Activated naive CD4-positive, alpha-beta T cell treated with anti-CD3 and anti-CD28 coated beads for 36 hours (primary cell): Measurements from ENCODE around the gene CDC14A. TPM values are rescaled to one million over a fixed set of nuclear protein-coding genes. Genes with fewer than 3 reads are reported as not detected.

ENCODE experiments used
- CTCF ChIA-PET: fragments of 350-600 bp; sonication (Branson Sonifier 250); formaldehyde crosslinking; loops from one replicate; lab custom pipeline; 2021; ENCODE audit warnings: antibody characterized with exemption; lab: Charles Lee
- DNase-seq: peaks from one replicate; pipeline ENCODE4 v3.0.0-alpha.2; 2020
- H3K27ac Mint-ChIP-seq: one replicate; pipeline ENCODE4 v1.8.0; 2021; ENCODE audit warnings: mild to moderate bottlenecking, mixed read lengths
- H3K27me3 Mint-ChIP-seq: one replicate; pipeline ENCODE4 v1.8.0; 2021; ENCODE audit warnings: low read depth, mixed read lengths
- H3K36me3 Mint-ChIP-seq: one replicate; pipeline ENCODE4 v1.8.0; 2021; ENCODE audit warnings: low read depth, mixed read lengths
- H3K4me1 Mint-ChIP-seq: one replicate; pipeline ENCODE4 v1.8.0; 2021; ENCODE audit warnings: low read depth, mixed read lengths
- H3K4me3 Mint-ChIP-seq: one replicate; pipeline ENCODE4 v1.8.0; 2021; ENCODE audit warnings: mild to moderate bottlenecking, moderate library complexity, mixed read lengths
- H3K9me3 Mint-ChIP-seq: one replicate; pipeline ENCODE4 v1.8.0; 2021; ENCODE audit warnings: mixed read lengths
- intact Hi-C: fragments of 100-400 bp; cut with micrococcal nuclease; formaldehyde crosslinking; loops from one replicate; pipeline ENCODE4 v1.15.1; 2023
- total RNA-seq, 2 experiments: library from RNA; stranded (reverse); gene quantifications; one replicate each; pipeline ENCODE4 v1.2.3, GENCODE V29; 2021

CDC14A gene
- total RNA-seq, 2 experiments from 2014 or later, result 10.1 to 13.1 TPM

DNA sequence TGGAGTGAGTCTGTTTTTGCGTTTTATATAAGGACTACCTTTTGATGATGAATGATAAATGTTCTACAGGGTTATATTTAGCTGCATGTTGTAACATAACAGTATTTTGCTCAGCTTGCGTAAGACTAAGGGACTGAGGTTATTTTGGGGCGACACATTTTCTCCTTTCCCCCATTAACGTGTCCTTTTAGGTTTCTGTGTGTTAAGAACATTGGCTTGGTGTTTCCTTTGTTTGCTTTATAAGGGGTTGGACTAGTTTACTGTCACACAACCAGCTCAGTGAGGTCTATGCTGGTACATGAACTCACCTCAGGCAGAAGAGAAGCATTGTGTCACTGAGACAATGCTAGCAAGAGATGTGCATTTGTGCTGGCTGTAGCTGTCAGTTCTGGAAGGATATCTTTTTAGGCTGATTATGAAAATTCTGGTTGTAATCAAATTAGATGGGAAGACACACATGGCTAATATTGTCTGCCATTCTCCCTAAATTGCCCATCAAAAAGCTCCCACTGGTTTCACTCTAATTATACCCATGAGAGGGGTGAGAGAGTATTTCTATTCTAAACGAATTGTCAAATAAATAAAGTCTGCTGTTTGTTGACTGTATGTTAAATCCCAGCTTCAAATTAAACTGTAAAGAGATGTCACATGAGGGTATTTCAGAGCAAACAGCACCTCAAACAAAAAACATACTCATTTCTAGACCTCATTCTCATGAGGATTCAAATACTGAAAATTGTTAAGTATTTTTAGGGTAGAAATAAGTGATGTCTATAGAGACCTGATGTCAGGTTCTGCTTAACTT, 62.6 kb downstream of the CDC14A start:
- H3K27ac Mint-ChIP-seq, result peak overlapping the region; percentile 67
- peaks cover 8% of the 10 kb centered on the region for H3K9me3 Mint-ChIP-seq
- H3K27me3 Mint-ChIP-seq, result no peaks in the 10 kb centered on the region
- H3K4me3 Mint-ChIP-seq, result peak overlapping the region; percentile 3
- H3K36me3 Mint-ChIP-seq, result peaks cover 25% of the 10 kb centered on the region
- intact Hi-C loops, result loop anchor here (1.0 kb wide), 2 partner anchors 7 to 38 kb away; no protein-coding TSS in a partner anchor
- DNase-seq, result no peak
- peaks cover 73% of the 10 kb centered on the region for H3K4me1 Mint-ChIP-seq
- CTCF ChIA-PET, result interaction anchor here (1.1 to 2.3 kb wide), 5 partner anchors 9 to 62 kb away, joined by 3 to 13 read pairs (median 6); partner anchors contain the start of gene CDC14A

DNA sequence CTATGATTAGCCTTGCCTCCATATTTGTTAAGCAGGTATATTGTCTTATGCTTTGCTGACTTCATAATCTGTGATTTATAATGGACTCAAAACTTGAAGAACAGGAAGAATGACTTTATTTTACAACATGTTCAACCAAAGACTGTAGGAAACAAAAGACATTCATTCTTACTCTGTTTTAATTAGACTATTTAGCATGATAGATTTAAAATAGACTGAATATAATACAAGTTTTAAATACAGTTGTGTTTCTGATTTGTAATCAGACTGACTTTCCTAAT, 63.1 kb downstream of the CDC14A start:
- CTCF ChIA-PET, result interaction anchor here (1.1 to 2.3 kb wide), 4 partner anchors 8 to 62 kb away, joined by 4 to 13 read pairs (median 6); partner anchors contain the start of gene CDC14A
- H3K4me3 Mint-ChIP-seq, result no peak overlapping the region
- H3K36me3 Mint-ChIP-seq, result peaks cover 25% of the 10 kb centered on the region
- no peaks in the 10 kb centered on the region for H3K27me3 Mint-ChIP-seq
- no peak for DNase-seq
- intact Hi-C loops, result loop anchor here (1.0 kb wide), 1 partner anchor 38 kb away; no protein-coding TSS in a partner anchor
- peaks cover 8% of the 10 kb centered on the region for H3K9me3 Mint-ChIP-seq
- peak overlapping the region; percentile 67 for H3K27ac Mint-ChIP-seq
- peaks cover 75% of the 10 kb centered on the region for H3K4me1 Mint-ChIP-seq

DNA sequence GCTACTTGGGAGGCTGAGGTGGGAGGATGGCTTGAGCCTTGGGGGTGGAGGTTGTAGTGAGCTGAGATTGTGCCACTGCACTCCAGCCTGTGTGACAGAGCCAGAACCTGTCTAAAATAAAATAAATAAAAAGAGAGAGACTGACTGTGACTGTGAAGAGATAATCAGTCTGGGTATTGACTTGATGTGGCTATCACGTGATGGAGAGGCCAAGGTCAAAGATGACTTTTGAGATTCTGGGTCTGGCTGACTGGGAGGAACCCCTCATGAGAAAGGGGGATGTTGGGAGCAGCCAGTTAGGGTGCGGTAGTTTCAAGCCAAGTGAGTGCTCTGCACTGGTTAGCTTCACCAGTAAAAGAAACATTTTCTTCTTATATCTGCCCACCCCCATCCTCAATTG, 66.8 kb downstream of the CDC14A start:
- no peak overlapping the region for H3K27ac Mint-ChIP-seq
- H3K36me3 Mint-ChIP-seq, result peaks cover 22% of the 10 kb centered on the region
- peaks cover 75% of the 10 kb centered on the region for H3K4me1 Mint-ChIP-seq
- H3K27me3 Mint-ChIP-seq, result no peaks in the 10 kb centered on the region
- DNase-seq, result no peak
- intact Hi-C loops, result no loop called here
- CTCF ChIA-PET, result no interaction called here
- peaks cover 8% of the 10 kb centered on the region for H3K9me3 Mint-ChIP-seq
- no peak overlapping the region for H3K4me3 Mint-ChIP-seq

DNA sequence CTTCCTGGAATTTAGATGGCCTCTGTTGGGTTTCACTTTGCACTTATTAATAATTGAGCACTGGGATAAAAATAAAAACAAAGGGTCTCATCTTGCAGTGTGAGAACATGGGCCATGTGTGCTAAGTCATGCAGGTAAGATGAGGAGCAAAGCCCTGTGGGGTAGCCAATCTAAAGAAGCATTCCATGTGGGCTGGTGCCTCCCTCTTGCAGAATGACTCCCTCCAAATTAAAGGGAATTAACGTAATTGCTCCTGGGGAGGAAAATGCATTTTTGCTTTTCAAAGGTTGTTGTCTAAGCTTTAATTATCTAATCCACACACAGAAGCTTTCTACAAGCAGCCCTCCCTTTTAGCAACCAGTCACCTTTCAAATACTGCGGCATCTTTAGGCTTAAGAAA, 69.8 kb downstream of the CDC14A start:
- Mint-ChIP-seq H3K4me3 (peak overlapping the region; percentile 20), H3K9me3 (peaks cover 8% of the 10 kb centered on the region), H3K27me3 (no peaks in the 10 kb centered on the region), H3K4me1 (peaks cover 66% of the 10 kb centered on the region), H3K36me3 (peaks cover 16% of the 10 kb centered on the region), H3K27ac (peak overlapping the region; percentile 32)
- CTCF ChIA-PET, result interaction anchor here (0.8 to 3.5 kb wide), 6 partner anchors 10 to 64 kb away, joined by 3 to 19 read pairs (median 6); no protein-coding TSS in a partner anchor
- DNase-seq, result no peak
- intact Hi-C loops, result loop anchor here (1.0 to 2.0 kb wide), 2 partner anchors 8 to 21 kb away; no protein-coding TSS in a partner anchor

DNA sequence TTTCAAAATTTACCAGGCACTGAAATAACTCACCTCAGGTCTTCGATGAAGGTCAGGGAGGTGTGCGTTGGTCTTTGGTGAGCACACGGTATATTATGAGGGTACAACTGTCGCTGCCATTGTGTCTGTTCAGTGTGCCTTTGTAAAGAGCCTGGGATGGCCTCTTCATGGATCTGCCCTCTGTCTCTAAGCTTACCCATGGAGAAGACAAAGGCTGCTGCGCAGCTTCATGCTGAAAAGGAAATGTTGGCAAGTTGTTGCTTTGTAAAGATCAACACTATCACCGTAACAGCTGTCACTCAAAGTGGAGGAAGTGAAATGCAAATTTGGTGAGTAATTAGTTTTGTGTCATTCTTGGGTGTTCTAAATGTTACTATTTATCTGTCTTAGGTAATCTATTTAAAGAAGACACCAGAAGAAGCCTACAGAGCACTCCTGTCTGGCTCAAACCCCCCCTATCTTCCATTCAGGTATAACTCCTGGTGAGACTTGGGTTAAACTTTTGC, 71.6 kb downstream of the CDC14A start:
- Mint-ChIP-seq H3K27me3 (no peaks in the 10 kb centered on the region), H3K36me3 (peaks cover 5% of the 10 kb centered on the region), H3K9me3 (no peaks in the 10 kb centered on the region), H3K4me3 (peak overlapping the region; percentile 36), H3K4me1 (peaks cover 63% of the 10 kb centered on the region), H3K27ac (peak overlapping the region; percentile 59)
- no peak for DNase-seq
- CTCF ChIA-PET, result interaction anchor here (0.7 to 3.5 kb wide), 13 partner anchors 9 to 70 kb away, joined by 3 to 19 read pairs (median 4); no protein-coding TSS in a partner anchor
- intact Hi-C loops, result loop anchor here (1.0 to 2.0 kb wide), 2 partner anchors 21 to 23 kb away; no protein-coding TSS in a partner anchor

DNA sequence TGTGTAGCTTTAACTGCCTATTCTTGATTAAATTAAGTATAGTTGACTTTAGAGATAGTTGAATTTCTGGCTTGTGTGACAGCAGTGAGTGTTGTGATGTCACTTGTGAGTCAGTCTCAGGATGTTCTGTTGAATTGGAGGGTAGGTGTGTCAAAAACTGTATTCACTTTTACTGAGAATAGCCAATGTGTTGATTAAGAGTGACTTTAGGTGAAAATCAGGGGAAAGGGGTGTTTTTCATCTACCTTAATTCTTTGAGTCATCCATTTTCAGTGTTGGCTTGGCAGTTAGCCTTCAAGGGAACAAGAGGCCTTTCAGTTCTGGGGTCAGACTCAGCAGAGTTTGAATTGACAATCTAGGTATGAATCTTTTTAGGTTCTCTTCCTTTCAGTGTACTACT, 75.9 kb downstream of the CDC14A start:
- peak; percentile 49 for DNase-seq
- no peaks in the 10 kb centered on the region for H3K9me3 Mint-ChIP-seq
- H3K4me3 Mint-ChIP-seq, result no peak overlapping the region
- CTCF ChIA-PET, result interaction anchor here (1.4 kb wide), 1 partner anchor 11 kb away, joined by 4 read pairs; no protein-coding TSS in a partner anchor
- intact Hi-C loops, result loop anchor here (1.0 kb wide), 5 partner anchors 12 to 77 kb away; no protein-coding TSS in a partner anchor
- peak overlapping the region; percentile 54 for H3K27ac Mint-ChIP-seq
- no peaks in the 10 kb centered on the region for H3K27me3 Mint-ChIP-seq
- peaks cover 11% of the 10 kb centered on the region for H3K36me3 Mint-ChIP-seq
- H3K4me1 Mint-ChIP-seq, result peaks cover 59% of the 10 kb centered on the region

DNA sequence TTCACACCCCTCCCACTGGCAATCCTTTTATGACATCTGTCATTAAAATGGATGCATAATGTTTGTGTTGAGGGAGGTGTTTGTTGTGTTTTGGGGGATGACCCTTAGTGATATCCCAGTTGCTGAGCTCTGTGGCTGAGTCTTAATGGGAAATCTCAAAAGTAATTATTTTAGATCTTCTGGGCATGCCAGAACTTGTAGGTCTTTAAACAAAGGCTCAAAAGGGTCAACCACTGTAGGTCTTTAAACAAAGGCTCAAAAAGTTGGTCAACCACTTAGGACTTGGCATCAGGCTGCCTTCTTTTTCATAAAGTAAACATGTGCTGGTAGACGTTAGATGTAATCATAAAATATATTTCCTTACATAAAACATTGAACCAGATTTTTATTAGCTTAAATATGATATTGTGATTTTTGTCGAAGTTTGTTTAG, 78.0 kb downstream of the CDC14A start:
- peaks cover 56% of the 10 kb centered on the region for H3K4me1 Mint-ChIP-seq
- H3K9me3 Mint-ChIP-seq, result no peaks in the 10 kb centered on the region
- H3K27ac Mint-ChIP-seq, result no peak overlapping the region
- peaks cover 22% of the 10 kb centered on the region for H3K36me3 Mint-ChIP-seq
- CTCF ChIA-PET, result interaction anchor here (0.9 kb wide), 1 partner anchor 30 kb away, joined by 3 read pairs; no protein-coding TSS in a partner anchor
- DNase-seq, result no peak
- intact Hi-C loops, result no loop called here
- no peaks in the 10 kb centered on the region for H3K27me3 Mint-ChIP-seq
- H3K4me3 Mint-ChIP-seq, result no peak overlapping the region

DNA sequence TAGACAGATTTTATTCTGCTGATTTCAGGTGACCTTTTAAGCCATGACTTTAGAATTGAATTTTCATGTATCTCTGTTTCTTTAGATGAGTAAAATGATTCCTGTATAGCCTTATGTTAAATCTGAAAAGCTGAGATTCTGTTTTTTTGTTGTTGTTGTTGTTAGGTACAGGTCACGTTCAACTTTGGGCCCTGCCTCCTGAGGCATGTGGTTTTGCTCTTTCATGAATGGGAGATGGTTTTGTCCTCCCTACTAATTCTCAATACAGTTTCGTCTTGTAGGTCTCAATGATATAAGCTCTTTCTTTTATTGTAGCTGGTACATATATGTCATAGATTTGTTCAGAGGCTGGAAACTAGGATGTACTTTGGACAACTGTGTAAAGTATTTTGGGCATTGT, 79.6 kb downstream of the CDC14A start:
- H3K27ac Mint-ChIP-seq, result no peak overlapping the region
- no peak for DNase-seq
- peaks cover 25% of the 10 kb centered on the region for H3K36me3 Mint-ChIP-seq
- intact Hi-C loops, result loop anchor here (2.0 kb wide), 1 partner anchor 55 kb away; no protein-coding TSS in a partner anchor
- peaks cover 1% of the 10 kb centered on the region for H3K9me3 Mint-ChIP-seq
- CTCF ChIA-PET, result interaction anchor here (0.5 to 2.0 kb wide), 6 partner anchors 9 to 74 kb away, joined by 3 to 15 read pairs (median 6); no protein-coding TSS in a partner anchor
- H3K4me3 Mint-ChIP-seq, result no peak overlapping the region
- peaks cover 62% of the 10 kb centered on the region for H3K4me1 Mint-ChIP-seq
- H3K27me3 Mint-ChIP-seq, result no peaks in the 10 kb centered on the region

DNA sequence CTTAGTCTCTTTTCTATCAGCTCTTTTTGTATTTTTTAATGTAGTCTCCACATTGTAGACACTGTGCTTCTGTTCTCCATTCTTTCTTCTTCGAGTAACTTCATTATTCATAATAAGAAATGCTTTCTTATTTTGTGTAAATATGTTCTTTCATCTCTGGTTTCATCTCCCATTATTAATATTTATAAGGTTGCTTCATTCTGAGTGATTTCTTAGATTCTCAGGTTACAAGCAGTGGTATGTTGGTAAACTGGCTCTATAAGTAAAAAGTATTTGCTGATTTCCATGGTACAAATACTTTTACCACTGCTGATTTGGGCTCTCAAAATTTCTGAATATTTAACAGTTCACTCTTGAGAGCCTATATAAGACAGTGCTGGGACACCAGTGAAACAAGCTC, 81.3 kb downstream of the CDC14A start:
- CTCF ChIA-PET, result interaction anchor here (0.6 to 2.0 kb wide), 8 partner anchors 8 to 64 kb away, joined by 3 to 15 read pairs (median 5); no protein-coding TSS in a partner anchor
- Mint-ChIP-seq H3K27ac (no peak overlapping the region), H3K36me3 (peaks cover 28% of the 10 kb centered on the region), H3K27me3 (no peaks in the 10 kb centered on the region), H3K4me3 (no peak overlapping the region), H3K9me3 (peaks cover 1% of the 10 kb centered on the region), H3K4me1 (peaks cover 61% of the 10 kb centered on the region)
- DNase-seq, result no peak
- intact Hi-C loops, result loop anchor here (1.0 to 2.0 kb wide), 2 partner anchors 16 to 57 kb away; no protein-coding TSS in a partner anchor

DNA sequence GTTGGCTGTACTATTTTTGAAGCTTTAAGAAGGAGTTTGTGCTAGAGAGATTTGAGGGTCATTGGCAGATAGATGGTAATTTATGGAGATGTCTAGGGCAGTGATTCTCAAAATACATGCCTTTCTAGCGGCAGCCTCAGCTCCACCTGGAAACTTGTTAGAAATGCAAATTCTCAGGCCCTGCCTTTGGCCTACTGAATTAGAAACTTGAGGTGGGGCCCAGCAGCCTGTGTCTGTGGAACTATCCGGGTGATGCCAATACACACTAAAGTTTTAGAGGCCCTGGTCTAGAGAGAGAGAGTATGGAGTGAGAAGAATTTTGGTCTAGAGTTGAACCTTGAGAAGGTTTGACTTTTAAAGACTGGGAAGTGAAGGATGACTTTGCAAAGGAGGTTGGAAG, 82.5 kb downstream of the CDC14A start:
- Mint-ChIP-seq H3K36me3 (peaks cover 28% of the 10 kb centered on the region), H3K4me3 (no peak overlapping the region), H3K27me3 (no peaks in the 10 kb centered on the region), H3K9me3 (peaks cover 1% of the 10 kb centered on the region), H3K4me1 (peaks cover 67% of the 10 kb centered on the region), H3K27ac (peak overlapping the region; percentile 48)
- intact Hi-C loops, result no loop called here
- DNase-seq, result no peak
- CTCF ChIA-PET, result interaction anchor here (0.6 to 1.9 kb wide), 6 partner anchors 11 to 48 kb away, joined by 3 to 15 read pairs (median 4); no protein-coding TSS in a partner anchor

DNA sequence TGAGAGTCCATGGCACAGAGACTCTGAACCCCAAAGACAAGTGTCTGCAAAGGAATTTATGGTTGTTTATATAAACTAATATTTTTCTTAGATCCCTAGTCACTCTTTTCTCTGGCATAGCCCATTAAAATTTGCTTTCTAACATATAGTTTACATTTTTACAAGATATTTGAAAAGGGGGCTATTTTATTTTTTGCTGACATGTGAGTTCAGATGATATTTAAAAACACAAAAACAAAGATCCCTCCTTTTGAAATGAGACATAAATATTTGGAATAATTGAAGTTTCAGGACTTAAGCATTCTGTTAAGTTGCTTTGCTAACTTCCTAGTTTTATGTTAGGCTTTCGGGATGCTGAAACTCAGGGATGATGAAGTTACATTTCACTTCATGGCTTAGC, 86.1 kb downstream of the CDC14A start:
- no peak overlapping the region for H3K27ac Mint-ChIP-seq
- H3K4me3 Mint-ChIP-seq, result no peak overlapping the region
- H3K9me3 Mint-ChIP-seq, result peaks cover 1% of the 10 kb centered on the region
- no peaks in the 10 kb centered on the region for H3K27me3 Mint-ChIP-seq
- CTCF ChIA-PET, result interaction anchor here (1.8 kb wide), 1 partner anchor 21 kb away, joined by 5 read pairs; no protein-coding TSS in a partner anchor
- intact Hi-C loops, result no loop called here
- DNase-seq, result no peak
- H3K4me1 Mint-ChIP-seq, result peaks cover 72% of the 10 kb centered on the region
- peaks cover 22% of the 10 kb centered on the region for H3K36me3 Mint-ChIP-seq

DNA sequence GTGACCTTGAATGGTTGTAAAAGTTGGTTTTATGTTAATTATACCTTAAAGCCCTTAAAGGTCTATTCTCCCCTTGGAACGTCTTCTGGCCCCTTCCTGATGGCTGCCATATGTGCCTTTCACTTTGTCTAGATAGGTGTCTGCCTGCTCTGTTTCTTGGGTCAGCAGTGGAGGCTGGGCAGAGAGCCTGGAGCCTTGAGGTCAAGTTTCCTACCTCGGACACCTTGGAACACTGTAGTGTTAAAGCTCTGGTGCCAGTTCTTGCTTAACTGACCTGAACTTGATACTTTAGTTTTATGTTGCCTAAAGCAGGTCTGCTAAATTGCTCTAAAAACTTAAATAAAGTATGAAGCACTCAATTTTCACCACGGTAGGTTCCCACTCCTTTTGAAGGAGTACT, 86.5 kb downstream of the CDC14A start:
- peaks cover 1% of the 10 kb centered on the region for H3K9me3 Mint-ChIP-seq
- CTCF ChIA-PET, result interaction anchor here (1.1 to 1.8 kb wide), 3 partner anchors 14 to 36 kb away, joined by 3 to 5 read pairs (median 4); no protein-coding TSS in a partner anchor
- H3K4me3 Mint-ChIP-seq, result no peak overlapping the region
- intact Hi-C loops, result no loop called here
- peaks cover 23% of the 10 kb centered on the region for H3K36me3 Mint-ChIP-seq
- no peak for DNase-seq
- peaks cover 73% of the 10 kb centered on the region for H3K4me1 Mint-ChIP-seq
- H3K27me3 Mint-ChIP-seq, result no peaks in the 10 kb centered on the region
- H3K27ac Mint-ChIP-seq, result peak overlapping the region; percentile 82
